ENCODE data around the gene SMCO4.
A peak's percentile ranks its signal among the peaks of the same experiment; 100 is the strongest.
"Not testable (repeated sequence)": the region's sequence is repeated elsewhere in the genome, so short reads cannot be mapped to it uniquely, and the experiment has no call there.

Gene SMCO4, protein sequence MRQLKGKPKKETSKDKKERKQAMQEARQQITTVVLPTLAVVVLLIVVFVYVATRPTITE

GRCh38 chr11:93543292-93543977 is at the start of gene SMCO4:
Gene SMCO4 (minus strand): TSS chr11:93543391. CDS start chr11:93479189, 64,202 bp downstream.
- DNase-seq = peak; percentile 96

DNA sequence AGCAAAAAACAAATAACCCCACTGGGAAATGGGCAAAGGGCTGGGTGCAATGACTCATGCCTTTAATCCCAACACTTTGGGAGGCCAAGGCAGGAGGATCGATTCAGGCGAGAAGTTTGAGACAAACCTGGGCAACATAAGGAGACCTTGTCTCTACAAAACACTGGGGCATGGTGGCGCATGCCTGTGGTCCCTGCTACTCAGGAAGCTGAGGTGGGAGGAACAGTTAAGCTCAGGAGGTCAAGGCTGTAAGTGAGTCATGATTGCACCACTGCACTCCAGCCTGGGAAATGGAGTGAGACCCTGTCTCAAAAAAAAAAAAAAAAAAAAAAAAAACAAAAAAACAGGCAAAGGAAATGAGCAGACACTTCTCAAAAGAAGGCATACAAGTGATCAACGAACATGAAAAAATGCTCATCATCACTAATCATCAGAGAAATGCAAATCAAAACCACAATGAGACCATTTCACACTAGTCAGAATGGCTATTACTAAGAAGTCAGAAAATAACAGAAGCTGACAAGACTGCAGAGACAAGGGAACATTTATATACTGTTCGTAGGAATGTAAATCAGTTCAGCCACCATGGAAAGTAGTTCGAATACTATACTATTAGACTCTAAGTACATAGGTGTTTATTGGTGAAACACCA is 48.2 kb upstream of the SMCO4 start:
- DNase-seq = no peak

DNA sequence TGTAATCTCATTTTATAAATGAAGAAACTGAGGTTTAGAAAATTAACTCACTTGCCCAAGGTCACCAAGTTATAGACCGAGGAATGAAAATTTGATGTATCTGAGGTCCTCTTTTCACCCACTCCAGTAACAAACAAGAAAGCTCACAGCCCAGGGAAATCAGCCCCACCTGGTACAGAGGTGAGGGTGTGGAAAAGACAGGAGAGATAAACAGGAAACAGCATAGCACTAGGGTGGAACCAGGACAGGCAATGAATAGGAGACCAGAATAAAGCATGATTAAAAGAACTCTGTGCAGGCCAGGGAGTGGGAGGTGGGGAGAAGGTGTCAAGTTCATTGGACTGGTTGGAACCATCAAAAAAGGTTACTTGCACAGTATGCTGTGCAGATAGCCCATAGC is 46.2 kb upstream of the SMCO4 start:
- DNase-seq = peak; percentile 11

DNA sequence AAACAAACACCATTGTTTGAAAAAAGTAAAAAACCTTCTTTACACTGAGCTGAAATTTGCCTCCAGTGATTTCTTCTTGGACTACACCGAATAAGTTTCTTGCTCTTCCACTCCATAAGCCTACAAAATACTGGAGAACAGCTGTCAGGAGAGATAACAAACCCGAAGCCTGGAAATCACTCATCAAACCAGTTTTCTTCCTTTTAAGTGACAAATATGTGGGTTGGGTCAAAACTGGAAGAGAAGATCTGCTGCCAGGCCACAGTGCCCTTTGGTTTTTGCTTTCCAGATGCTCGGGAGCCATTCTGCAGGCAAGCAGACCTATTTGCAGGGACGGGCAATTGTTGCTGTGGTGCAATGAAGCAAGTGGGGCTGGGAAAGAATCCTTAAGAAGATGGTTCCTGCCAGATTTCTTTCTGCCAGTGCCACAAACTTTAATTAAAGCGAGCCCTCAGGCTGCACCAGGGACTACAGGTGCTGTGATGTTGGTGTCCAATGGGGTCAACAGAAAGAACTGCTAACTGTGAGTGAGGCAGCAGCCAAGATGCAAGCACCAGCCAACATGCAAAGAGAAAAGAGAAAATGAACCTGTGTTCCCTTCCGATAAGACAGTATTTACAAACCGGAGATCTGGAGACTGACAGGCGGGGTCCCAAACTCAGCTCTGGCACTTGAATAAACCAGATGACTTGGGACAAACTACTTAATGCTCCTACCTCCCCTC is 44.8 kb upstream of the SMCO4 start:
- DNase-seq = no peak

DNA sequence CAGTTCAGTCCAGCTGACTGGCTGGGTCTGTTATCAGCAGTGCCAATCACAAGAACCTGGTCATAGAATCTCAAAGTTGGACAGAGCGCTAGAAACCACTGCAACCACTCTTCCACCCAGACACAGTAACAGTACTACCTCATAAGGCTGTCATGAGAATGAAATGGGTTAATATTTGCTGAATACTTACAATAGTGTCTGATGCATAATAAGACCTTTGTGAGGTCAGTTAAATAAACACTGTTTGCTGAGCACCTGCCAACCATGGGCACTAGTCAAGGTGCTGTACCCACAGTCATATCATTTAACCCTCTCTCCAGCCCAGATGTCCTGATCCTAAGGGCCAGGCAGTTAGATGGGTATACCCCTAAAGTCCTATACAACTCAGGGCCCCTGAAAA is 44.2 kb upstream of the SMCO4 start:
- peak; percentile 59 for DNase-seq

DNA sequence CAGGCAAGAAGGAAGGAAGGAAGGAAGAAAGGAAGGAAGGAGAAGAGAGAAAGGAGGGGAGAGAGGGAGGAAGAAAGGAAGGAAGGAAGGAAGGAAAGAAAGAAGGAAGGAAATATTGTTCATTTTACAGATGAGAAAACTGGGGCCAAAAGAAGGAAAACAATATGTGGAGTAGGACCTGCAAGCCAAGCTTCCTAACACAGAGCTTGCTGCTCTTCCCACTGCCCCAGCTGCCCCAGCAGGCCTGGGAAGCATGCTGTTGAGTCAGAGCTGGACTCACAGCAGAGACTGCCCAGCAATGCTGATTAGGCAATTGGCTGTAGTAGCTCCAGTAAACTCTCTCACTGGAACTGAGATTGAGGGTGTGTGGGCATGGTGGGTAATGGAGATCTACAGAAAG is 42.6 kb upstream of the SMCO4 start:
- no peak for DNase-seq

- no peak for DNase-seq
Measured at GRCh38 chr11:93583490-93583889, 40.3 kb upstream of the SMCO4 start.

- no peak for DNase-seq
Measured at GRCh38 chr11:93579187-93579751, 36.1 kb upstream of the SMCO4 start.

- no peak for DNase-seq
Measured at GRCh38 chr11:93577286-93577685, 34.1 kb upstream of the SMCO4 start.

DNA sequence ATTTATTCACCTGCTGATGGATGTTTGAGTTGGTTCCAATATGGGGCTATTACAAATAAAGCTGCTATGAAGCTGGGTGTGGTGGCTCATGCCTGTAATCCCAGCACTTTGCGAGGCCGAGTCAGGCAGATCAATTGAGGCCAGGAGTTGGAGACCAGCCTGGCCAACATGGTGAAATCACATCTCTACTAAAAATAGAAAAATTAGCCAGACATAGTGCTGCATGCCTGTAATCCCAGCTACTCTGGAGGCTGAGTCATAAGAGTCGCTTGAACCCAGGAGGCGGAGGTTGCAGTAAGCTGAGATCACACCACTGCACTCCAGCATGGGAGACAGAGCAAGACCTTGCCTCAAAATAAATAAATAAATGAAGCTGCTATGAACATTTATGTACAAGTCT is 33.7 kb upstream of the SMCO4 start:
- DNase-seq = not testable (repeated sequence)

DNA sequence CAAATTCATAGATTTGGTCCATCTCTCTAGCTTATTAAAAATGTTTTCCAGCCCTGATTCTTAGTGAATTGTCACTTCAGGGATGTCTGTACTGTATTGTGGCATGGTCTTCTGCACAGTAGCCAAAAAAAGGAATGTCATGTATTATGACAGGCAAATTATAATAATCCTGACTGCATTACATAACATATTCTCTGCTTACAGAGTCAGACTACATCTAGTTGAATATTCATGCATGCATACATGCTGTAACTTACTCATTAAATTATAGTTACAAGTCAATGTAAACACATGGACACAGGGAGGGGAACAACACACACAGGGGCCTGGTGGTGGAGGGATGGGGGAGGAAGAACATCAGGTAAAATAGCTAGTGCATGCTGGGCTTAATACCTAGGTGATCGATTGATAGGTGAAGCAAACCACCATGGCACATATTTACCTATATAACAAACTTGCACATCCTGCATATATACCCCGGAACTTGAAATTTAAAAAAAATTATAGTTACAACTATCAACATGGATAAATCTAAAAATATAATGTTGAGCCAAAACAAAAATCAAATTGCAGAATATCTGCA is 31.5 kb upstream of the SMCO4 start:
- DNase-seq = no peak

- no peak for DNase-seq
Measured at GRCh38 chr11:93573184-93573583, 30.0 kb upstream of the SMCO4 start.

GRCh38 chr11:93572621-93573020 is 29.4 kb upstream of the SMCO4 start:
- DNase-seq = no peak

DNA sequence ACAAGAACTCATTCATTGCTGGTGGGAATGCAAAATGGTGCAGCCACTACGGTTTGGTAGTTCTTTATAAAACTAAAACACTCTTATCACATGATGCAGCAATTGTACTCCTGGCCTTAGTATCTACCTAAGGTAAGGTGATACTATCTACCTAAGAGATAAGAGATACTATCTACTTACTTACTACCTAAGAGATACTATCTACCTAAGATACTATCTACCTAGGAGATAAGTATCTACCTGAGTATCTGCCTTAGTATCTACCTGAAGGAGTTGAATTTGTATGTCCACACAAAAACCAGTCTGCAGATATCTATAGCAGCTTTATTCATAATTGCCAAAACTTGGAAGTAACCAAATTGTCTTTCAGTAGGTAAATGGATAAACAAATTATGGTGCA is 29.0 kb upstream of the SMCO4 start:
- no peak for DNase-seq

DNA sequence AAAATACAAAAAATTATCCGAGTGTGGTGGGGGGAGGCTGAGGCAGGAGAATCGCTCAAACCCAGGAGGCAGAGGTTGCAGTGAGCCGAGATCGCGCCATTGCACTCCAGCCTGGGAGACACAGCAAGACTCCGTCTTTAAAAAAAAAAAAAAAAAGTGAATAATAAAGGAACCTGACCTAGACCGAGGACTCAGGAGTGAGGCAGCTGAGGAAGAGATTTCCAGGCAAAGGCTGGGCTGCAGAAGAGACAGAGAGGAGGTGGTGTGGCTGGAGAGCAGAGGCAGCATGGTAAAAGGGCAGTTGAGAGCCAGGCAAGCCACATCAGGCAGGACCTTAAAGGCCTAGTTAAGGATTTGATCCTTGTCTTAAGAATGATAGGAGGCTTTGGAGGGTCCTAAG is 28.4 kb upstream of the SMCO4 start:
- DNase-seq = no peak

- peak; percentile 77 for DNase-seq
Measured at GRCh38 chr11:93570759-93571413, 27.7 kb upstream of the SMCO4 start.

- DNase-seq = no peak
Measured at GRCh38 chr11:93569496-93569895, 26.3 kb upstream of the SMCO4 start.

DNA sequence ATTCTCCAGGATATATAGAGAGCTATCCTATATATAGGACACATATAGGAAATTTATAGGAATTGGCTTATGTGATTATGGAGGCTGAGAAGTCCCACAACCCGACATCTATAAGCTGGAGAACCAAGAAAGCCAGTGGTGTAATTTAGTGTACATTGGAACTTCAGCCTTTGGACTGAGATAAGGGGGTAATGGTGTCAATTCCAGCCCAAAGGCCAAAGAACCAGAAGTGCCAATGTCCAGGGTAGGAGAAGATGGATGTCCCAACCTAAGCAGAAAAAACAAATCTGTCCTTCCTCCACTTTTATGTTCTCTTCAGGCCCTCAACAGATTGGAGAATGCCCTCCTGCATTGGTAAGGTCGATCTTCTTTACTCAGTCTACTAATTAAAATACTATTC is 25.5 kb upstream of the SMCO4 start:
- DNase-seq = no peak

- peak; percentile 17 for DNase-seq
Measured at GRCh38 chr11:93567401-93567895, 24.3 kb upstream of the SMCO4 start.

- DNase-seq = peak; percentile 43
Measured at GRCh38 chr11:93564895-93565294, 21.7 kb upstream of the SMCO4 start.

- no peak for DNase-seq
Measured at GRCh38 chr11:93563857-93564256, 20.7 kb upstream of the SMCO4 start.

GRCh38 chr11:93560199-93560932 is 17.2 kb upstream of the SMCO4 start:
- DNase-seq = peak; percentile 26

Data from NCI-H69 (cell line).